Kidney epithelial cell (primary cell): ENCODE results near the gene UBR4. TPM values are rescaled to one million over a fixed set of nuclear protein-coding genes. Genes with fewer than 3 reads are reported as not detected.

Experiments used
- DNase-seq: peaks from one replicate; pipeline ENCODE4 v3.0.0-alpha.2; 2010; ENCODE audit warnings: low read depth
- H3K27me3 ChIP-seq: 2 replicates; pipeline ENCODE4 v1.6.0; 2011; ENCODE audit warnings: low read length; ENCODE audit not compliant: control insufficient read depth, insufficient read depth
- H3K36me3 ChIP-seq: 2 replicates; pipeline ENCODE4 v1.5.1; 2011; ENCODE audit warnings: low read length; ENCODE audit not compliant: control insufficient read depth, insufficient read depth
- H3K4me3 ChIP-seq: 2 replicates; pipeline ENCODE4 v1.5.1; 2011; ENCODE audit warnings: low read depth, mild to moderate bottlenecking, control low read depth, low read length
- CTCF ChIP-seq: IDR thresholded peaks from 2 replicates; pipeline ENCODE4 v1.5.1; 2011; ENCODE audit warnings: mild to moderate bottlenecking, moderate library complexity, low read length, control low read depth, inconsistent platforms; ENCODE audit not compliant: insufficient read depth, poor library complexity, severe bottlenecking
- total RNA-seq: library from RNA; depleted of rRNA; stranded (reverse); fragments of >200 nt; gene quantifications from 2 replicates; pipeline ENCODE4 v1.2.3, GENCODE V29; 2015

UBR4 gene
- total RNA-seq, 1 donor from 2014 or later: 125 TPM

GRCh38 chr1:19072285-19072981 is 137.6 kb downstream of the UBR4 start:
- H3K36me3 ChIP-seq: peaks cover 1% of the 10 kb centered on the region
- no peaks in the 10 kb centered on the region for H3K27me3 ChIP-seq
- DNase-seq: no peak
- TF ChIP-seq CTCF: no peak
- no peak overlapping the region for H3K4me3 ChIP-seq

- Histone ChIP-seq H3K27me3 (no peaks in the 10 kb centered on the region), H3K36me3 (peaks cover 1% of the 10 kb centered on the region), H3K4me3 (no peak overlapping the region)
- TF ChIP-seq CTCF: no peak
- no peak for DNase-seq
Observed at GRCh38 chr1:19071674-19072281, 138.3 kb downstream of the UBR4 start.

GRCh38 chr1:19070891-19071621 is 139.0 kb downstream of the UBR4 start:
- H3K36me3 ChIP-seq: peaks cover 1% of the 10 kb centered on the region
- no peak for DNase-seq
- no peak overlapping the region for H3K4me3 ChIP-seq
- TF ChIP-seq CTCF: no peak
- H3K27me3 ChIP-seq: no peaks in the 10 kb centered on the region

GRCh38 chr1:19070197-19070651 is 139.8 kb downstream of the UBR4 start:
- TF ChIP-seq CTCF: no peak

GRCh38 chr1:19068639-19069276 is 141.3 kb downstream of the UBR4 start:
- H3K4me3 ChIP-seq: no peak overlapping the region
- no peak for TF ChIP-seq CTCF
- H3K27me3 ChIP-seq: no peaks in the 10 kb centered on the region
- no peak for DNase-seq
- no peaks in the 10 kb centered on the region for H3K36me3 ChIP-seq

More at GRCh38 chr1:19070197-19070651, 139.8 kb downstream of the UBR4 start:
- no peak for DNase-seq
- no peak overlapping the region for H3K4me3 ChIP-seq
- H3K36me3 ChIP-seq: peaks cover 1% of the 10 kb centered on the region
- no peaks in the 10 kb centered on the region for H3K27me3 ChIP-seq
